K562 (cell line): ENCODE measurements around the gene MACF1. TPM values are rescaled to one million over a fixed set of nuclear protein-coding genes. Genes with fewer than 3 reads are reported as not detected.

ENCODE experiments used
- ATAC-seq: fragments of 200-7000 bp; cut with Tn5 transposase; 3 replicates; pipeline ENCODE4 v1.9.1; 2020; ENCODE audit warnings: moderate library complexity
- BruUV-seq: library from RNA; stranded (reverse); fragments of 400-500 nt; replicated peaks from 2 replicates; lab custom pipeline; 2021; lab: Mats Ljungman, UMichigan
- CTCF ChIA-PET: fragments of 300-600 bp; formaldehyde crosslinking; extraction: SDS; loops from one replicate; lab custom pipeline; 2021; ENCODE audit warnings: low intra/inter-chr PET ratio; lab: Yijun Ruan, JAX
- POLR2A ChIA-PET: fragments of 300-600, 350-650 bp; sonication (Branson Sonifier 250); formaldehyde crosslinking; extraction: SDS; loops from one replicate; lab custom pipeline; 2021; ENCODE audit warnings: antibody characterized with exemption, inconsistent platforms; lab: Yijun Ruan, JAX
- DNase-seq, 4 experiments: peaks; one replicate each; pipeline versions ENCODE4 v3.0.0 to v3.0.0-alpha.2; 2011 to 2018; ENCODE audit warnings: low spot score in 3 of 4, mixed read lengths in 3 of 4; ENCODE audit errors: extremely low read depth in 1 of 4
- FAIRE-seq: peaks from 2 replicates; lab custom pipeline; 2011; peaks lifted over from hg19 to GRCh38; lab: Jason Lieb, UNC
- H2AFZ ChIP-seq: 2 replicates; pipeline ENCODE4 v1.6.0; 2011; ENCODE audit warnings: low read depth, low read length, control low read depth, inconsistent platforms
- H3K27ac ChIP-seq: fragments of 200-600 bp; 3 replicates; pipeline ENCODE4 v1.8.0; 2011; ENCODE audit warnings: low read depth, mild to moderate bottlenecking, control low read depth, inconsistent platforms, low read length, moderate library complexity, mixed read lengths; ENCODE audit errors: extremely low read depth
- H3K27me3 ChIP-seq, 2 experiments: fragments of 300-600 bp in 1 of 2; 2 replicates in 1 of 2; 3 replicates in 1 of 2; pipeline versions ENCODE4 v1.6.0 to v1.8.0; 2011; ENCODE audit warnings: inconsistent platforms in 2 of 2, low read length in 2 of 2, mild to moderate bottlenecking in 1 of 2, mixed read lengths in 1 of 2, moderate library complexity in 1 of 2; ENCODE audit not compliant: control insufficient read depth in 2 of 2, insufficient read depth in 2 of 2
- H3K36me3 ChIP-seq: fragments of 300-600 bp; 3 replicates; pipeline ENCODE4 v1.8.0; 2011; ENCODE audit warnings: mild to moderate bottlenecking, low read length, inconsistent platforms; ENCODE audit not compliant: control insufficient read depth, insufficient read depth
- H3K4me1 ChIP-seq, 2 experiments: fragments of 200-600 bp in 1 of 2; replicated peaks in 1 of 2; 2 replicates in 1 of 2; 3 replicates in 1 of 2; pipeline versions ENCODE4 v1.5.1 to v1.8.0; 2011; ENCODE audit warnings: inconsistent platforms in 2 of 2, low read length in 2 of 2, mild to moderate bottlenecking in 1 of 2, mixed read lengths in 1 of 2, moderate library complexity in 1 of 2; ENCODE audit not compliant: control insufficient read depth in 2 of 2, insufficient read depth in 2 of 2
- H3K4me2 ChIP-seq: 2 replicates; pipeline ENCODE4 v1.6.1; 2011; ENCODE audit warnings: low read length, control low read depth, inconsistent platforms, mixed read lengths; ENCODE audit not compliant: insufficient read depth
- H3K4me3 ChIP-seq: fragments of 200-600 bp; sonication (generic), shearing (Covaris generic); 2 replicates; pipeline ENCODE4 v1.5.1; 2016; ENCODE audit warnings: control low read depth, inconsistent platforms
- H3K79me2 ChIP-seq: fragments of 200-600 bp; 3 replicates; pipeline ENCODE4 v1.8.0; 2011; ENCODE audit warnings: low read length, inconsistent platforms; ENCODE audit not compliant: control insufficient read depth, insufficient read depth
- H3K9ac ChIP-seq, 2 experiments: 2 replicates each; pipeline versions ENCODE4 v1.6.0 to v1.6.1; 2011; ENCODE audit warnings: low read depth in 2 of 2, low read length in 2 of 2, control low read depth in 1 of 2, inconsistent platforms in 1 of 2, mild to moderate bottlenecking in 1 of 2, mixed read lengths in 1 of 2; ENCODE audit not compliant: insufficient read depth in 1 of 2
- H3K9me1 ChIP-seq: one replicate; pipeline ENCODE4 v1.6.0; 2011; ENCODE audit warnings: inconsistent platforms, mild to moderate bottlenecking, low read length, moderate library complexity; ENCODE audit not compliant: control insufficient read depth, insufficient read depth
- H3K9me3 ChIP-seq: replicated peaks from 2 replicates; pipeline ENCODE4 v1.5.1; 2011; ENCODE audit warnings: low read depth, low read length, inconsistent platforms; ENCODE audit not compliant: control insufficient read depth, insufficient read depth
- H4K20me1 ChIP-seq: replicated peaks from 2 replicates; pipeline ENCODE4 v1.6.1; 2011; ENCODE audit warnings: low read length, inconsistent platforms, mixed read lengths; ENCODE audit not compliant: control insufficient read depth, insufficient read depth
- BCOR ChIP-seq: fragments of 450-650 bp; IDR thresholded peaks from 2 replicates; pipeline ENCODE4 v1.6.1; 2016
- BHLHE40 ChIP-seq: IDR thresholded peaks from 2 replicates; pipeline ENCODE4 v1.6.1; 2011; ENCODE audit warnings: low read length, improper control_type of control experiment
- COPS2 ChIP-seq: fragments of 450-650 bp; conservative IDR thresholded peaks from 2 replicates; pipeline ENCODE4 v1.6.1; 2016; ENCODE audit warnings: mild to moderate bottlenecking, moderate library complexity
- HDAC6 ChIP-seq: IDR thresholded peaks from 2 replicates; pipeline ENCODE4 v1.6.1; 2012; ENCODE audit warnings: low read depth, mild to moderate bottlenecking, control low read depth, inconsistent platforms, low read length, moderate library complexity
- KLF13 ChIP-seq: fragments of 450-650 bp; IDR thresholded peaks from 2 replicates; pipeline ENCODE4 v1.6.1; 2016; ENCODE audit warnings: missing genetic modification characterization, low read depth, mild to moderate bottlenecking, missing compliant biosample characterization, moderate library complexity, borderline replicate concordance
- MAFG ChIP-seq: fragments of 450-650 bp; conservative IDR thresholded peaks from 2 replicates; pipeline ENCODE4 v1.6.1; 2016; ENCODE audit warnings: missing genetic modification characterization, missing compliant biosample characterization
- NCOA6 ChIP-seq: fragments of 450-650 bp; IDR thresholded peaks from 2 replicates; pipeline ENCODE4 v1.6.1; 2017; ENCODE audit warnings: mild to moderate bottlenecking
- RBM14 ChIP-seq: fragments of 200-400 bp; formaldehyde crosslinking; IDR thresholded peaks from 2 replicates; pipeline ENCODE4 v1.6.1; 2018; ENCODE audit warnings: low read depth, mild to moderate bottlenecking, low read length, moderate library complexity, borderline replicate concordance; ENCODE audit not compliant: insufficient read depth
- RBM22 ChIP-seq: fragments of 200-400 bp; formaldehyde crosslinking; IDR thresholded peaks from 2 replicates; pipeline ENCODE4 v1.6.1; 2018; ENCODE audit warnings: low read length, low read depth; ENCODE audit not compliant: poor library complexity, severe bottlenecking
- ZFP1 ChIP-seq: fragments of 450-650 bp; formaldehyde crosslinking; IDR thresholded peaks from 2 replicates; pipeline ENCODE4 v1.4.0; 2020; ENCODE audit warnings: mild to moderate bottlenecking, mixed read lengths
- ZNF23 ChIP-seq: fragments of 250-450 bp; sonication (Bioruptor Pico); IDR thresholded peaks from 2 replicates; pipeline ENCODE4 v1.4.0; 2020; ENCODE audit warnings: mild to moderate bottlenecking
- WGBS: fragments of 100-300 bp; shearing (Covaris generic); methylation state at CpG from one replicate; pipeline ENCODE4 v1.1.6; 2016; ENCODE audit warnings: low coverage, mixed read lengths; ENCODE audit not compliant: insufficient coverage; ENCODE audit errors: missing lambda C conversion rate; 5-methylcytosine and 5-hydroxymethylcytosine counted together
- in situ Hi-C: fragments of 300-500 bp; cut with MboI; formaldehyde crosslinking; loops from 4 replicates; pipeline ENCODE4 v1.15.0; 2018; ENCODE audit warnings: inconsistent platforms, mixed read lengths
- intact Hi-C: fragments of 100-400 bp; cut with micrococcal nuclease; formaldehyde crosslinking; loops from 2 replicates; pipeline ENCODE4 v1.14.2; 2022
- polyA plus RNA-seq, 8 experiments: library from polyadenylated mRNA; depleted of rRNA in 4 of 8; stranded (reverse) in 5 of 8; unstranded in 3 of 8; fragments of >200 nt; fragmentation: Nextera tagmentation in 2 of 8; fragmentation: Illumina TruSeq in 1 of 8; extraction: Ambion mirVana in 2 of 8; extraction: Trizol in 1 of 8; gene quantifications; 2 replicates each; pipeline versions ENCODE4 v1.2.1 to v1.2.3, GENCODE V29; 2011 to 2014; ENCODE audit warnings: inconsistent platforms in 1 of 8, missing spikeins in 1 of 8
- total RNA-seq, 7 experiments: library from RNA; depleted of rRNA in 6 of 7; stranded (reverse); fragments of >200 nt in 6 of 7; fragmentation: Illumina TruSeq in 2 of 7; extraction: Trizol in 2 of 7; gene quantifications; 2 replicates each; pipeline versions ENCODE4 v1.2.1 to v1.2.3, GENCODE V29; 2011 to 2021; ENCODE audit warnings: low replicate concordance in 1 of 7
- TF ChIP-seq, protein P1 (sequence below): IDR thresholded peaks from 2 replicates; pipeline ENCODE4 v1.6.1; 2011; ENCODE audit not compliant: insufficient read length; ENCODE audit errors: extremely low read depth
- TF ChIP-seq, protein P2 (sequence below): fragments of 450-650 bp; IDR thresholded peaks from 2 replicates; pipeline ENCODE4 v1.6.1; 2016
- TF ChIP-seq, protein P3 (sequence below): sonication (generic); formaldehyde crosslinking; IDR thresholded peaks from 2 replicates; pipeline ENCODE4 v1.8.0; 2022; ENCODE audit warnings: missing genetic modification reagents, mild to moderate bottlenecking, borderline replicate concordance
- TF ChIP-seq, protein P4 (sequence below): IDR thresholded peaks from 3 replicates; pipeline ENCODE4 v1.6.1; 2011; ENCODE audit warnings: borderline replicate concordance, mild to moderate bottlenecking, moderate library complexity; ENCODE audit not compliant: insufficient read length; ENCODE audit errors: extremely low read depth

MACF1 gene
- total and polyA plus RNA-seq, 9 of the 15 experiments (the other 6 are each of a cell fraction or from before 2014, with no cell fraction given): 13.2 to 232 (median 112) TPM

DNA sequence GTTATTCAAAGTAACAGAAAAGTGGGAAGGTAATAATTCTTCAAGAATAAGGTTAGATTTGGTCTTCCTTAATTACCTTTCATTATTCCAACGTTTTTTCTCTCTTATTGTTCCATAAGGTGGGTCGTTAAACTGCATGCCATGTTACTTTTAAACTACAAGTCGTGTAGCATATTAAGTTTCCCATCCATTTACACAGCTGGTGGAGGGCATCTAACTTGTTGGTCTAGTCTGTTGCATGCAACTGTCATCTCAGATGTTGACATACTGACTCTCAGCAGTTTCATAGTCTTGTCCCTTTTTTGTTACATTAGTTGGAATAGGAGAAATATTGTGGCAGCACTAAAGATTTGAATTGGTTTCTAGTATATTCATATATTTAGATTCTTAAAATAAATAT lies 232.3 kb downstream of the MACF1 start:
- intact Hi-C loops (no loop called here), in situ Hi-C loops (no loop called here)
- no peak overlapping the region for H3K4me3 ChIP-seq
- ChIA-PET POLR2A (interaction anchor here (0.9 kb wide), 1 partner anchor 13 kb away, joined by 3 read pairs; no protein-coding TSS in a partner anchor), CTCF (no interaction called here)
- H3K9me1 ChIP-seq: no peaks in the 10 kb centered on the region
- no peak for FAIRE-seq
- H3K27me3 ChIP-seq: no peaks in the 10 kb centered on the region
- 66% methylated on average over 3 of the region's 3 CpGs for WGBS
- H3K9me3 ChIP-seq: no peaks in the 10 kb centered on the region
- H4K20me1 ChIP-seq: no peaks in the 10 kb centered on the region
- no peak overlapping the region for H3K27ac ChIP-seq
- no peak overlapping the region for H3K4me2 ChIP-seq
- H3K79me2 ChIP-seq: no peaks in the 10 kb centered on the region
- no peak overlapping the region for H3K9ac ChIP-seq
- no peak overlapping the region for H2AFZ ChIP-seq
- H3K36me3 ChIP-seq: peaks cover 85% of the 10 kb centered on the region
- TSS peak; percentile 26 for BruUV-seq
- H3K4me1 ChIP-seq: no peaks in the 10 kb centered on the region
- no peak for ATAC-seq
- DNase-seq: no peak
- TF ChIP-seq KLF13 (no peak), HDAC6 (no peak), ZNF23 (CRISPR knock-in tag) (no peak), ZFP1 (no peak), COPS2 (no peak), RBM14 (no peak), RBM22 (no peak), MAFG (tag) (no peak), BHLHE40 (no peak), BCOR (no peak), NCOA6 (no peak)
- TF ChIP-seq, protein P1, sequence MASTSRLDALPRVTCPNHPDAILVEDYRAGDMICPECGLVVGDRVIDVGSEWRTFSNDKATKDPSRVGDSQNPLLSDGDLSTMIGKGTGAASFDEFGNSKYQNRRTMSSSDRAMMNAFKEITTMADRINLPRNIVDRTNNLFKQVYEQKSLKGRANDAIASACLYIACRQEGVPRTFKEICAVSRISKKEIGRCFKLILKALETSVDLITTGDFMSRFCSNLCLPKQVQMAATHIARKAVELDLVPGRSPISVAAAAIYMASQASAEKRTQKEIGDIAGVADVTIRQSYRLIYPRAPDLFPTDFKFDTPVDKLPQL: no peak
- TF ChIP-seq, protein P2, sequence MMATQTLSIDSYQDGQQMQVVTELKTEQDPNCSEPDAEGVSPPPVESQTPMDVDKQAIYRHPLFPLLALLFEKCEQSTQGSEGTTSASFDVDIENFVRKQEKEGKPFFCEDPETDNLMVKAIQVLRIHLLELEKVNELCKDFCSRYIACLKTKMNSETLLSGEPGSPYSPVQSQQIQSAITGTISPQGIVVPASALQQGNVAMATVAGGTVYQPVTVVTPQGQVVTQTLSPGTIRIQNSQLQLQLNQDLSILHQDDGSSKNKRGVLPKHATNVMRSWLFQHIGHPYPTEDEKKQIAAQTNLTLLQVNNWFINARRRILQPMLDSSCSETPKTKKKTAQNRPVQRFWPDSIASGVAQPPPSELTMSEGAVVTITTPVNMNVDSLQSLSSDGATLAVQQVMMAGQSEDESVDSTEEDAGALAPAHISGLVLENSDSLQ: no peak
- TF ChIP-seq, protein P3, sequence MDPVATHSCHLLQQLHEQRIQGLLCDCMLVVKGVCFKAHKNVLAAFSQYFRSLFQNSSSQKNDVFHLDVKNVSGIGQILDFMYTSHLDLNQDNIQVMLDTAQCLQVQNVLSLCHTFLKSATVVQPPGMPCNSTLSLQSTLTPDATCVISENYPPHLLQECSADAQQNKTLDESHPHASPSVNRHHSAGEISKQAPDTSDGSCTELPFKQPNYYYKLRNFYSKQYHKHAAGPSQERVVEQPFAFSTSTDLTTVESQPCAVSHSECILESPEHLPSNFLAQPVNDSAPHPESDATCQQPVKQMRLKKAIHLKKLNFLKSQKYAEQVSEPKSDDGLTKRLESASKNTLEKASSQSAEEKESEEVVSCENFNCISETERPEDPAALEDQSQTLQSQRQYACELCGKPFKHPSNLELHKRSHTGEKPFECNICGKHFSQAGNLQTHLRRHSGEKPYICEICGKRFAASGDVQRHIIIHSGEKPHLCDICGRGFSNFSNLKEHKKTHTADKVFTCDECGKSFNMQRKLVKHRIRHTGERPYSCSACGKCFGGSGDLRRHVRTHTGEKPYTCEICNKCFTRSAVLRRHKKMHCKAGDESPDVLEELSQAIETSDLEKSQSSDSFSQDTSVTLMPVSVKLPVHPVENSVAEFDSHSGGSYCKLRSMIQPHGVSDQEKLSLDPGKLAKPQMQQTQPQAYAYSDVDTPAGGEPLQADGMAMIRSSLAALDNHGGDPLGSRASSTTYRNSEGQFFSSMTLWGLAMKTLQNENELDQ (CRISPR knock-in tag): no peak
- TF ChIP-seq, protein P4, sequence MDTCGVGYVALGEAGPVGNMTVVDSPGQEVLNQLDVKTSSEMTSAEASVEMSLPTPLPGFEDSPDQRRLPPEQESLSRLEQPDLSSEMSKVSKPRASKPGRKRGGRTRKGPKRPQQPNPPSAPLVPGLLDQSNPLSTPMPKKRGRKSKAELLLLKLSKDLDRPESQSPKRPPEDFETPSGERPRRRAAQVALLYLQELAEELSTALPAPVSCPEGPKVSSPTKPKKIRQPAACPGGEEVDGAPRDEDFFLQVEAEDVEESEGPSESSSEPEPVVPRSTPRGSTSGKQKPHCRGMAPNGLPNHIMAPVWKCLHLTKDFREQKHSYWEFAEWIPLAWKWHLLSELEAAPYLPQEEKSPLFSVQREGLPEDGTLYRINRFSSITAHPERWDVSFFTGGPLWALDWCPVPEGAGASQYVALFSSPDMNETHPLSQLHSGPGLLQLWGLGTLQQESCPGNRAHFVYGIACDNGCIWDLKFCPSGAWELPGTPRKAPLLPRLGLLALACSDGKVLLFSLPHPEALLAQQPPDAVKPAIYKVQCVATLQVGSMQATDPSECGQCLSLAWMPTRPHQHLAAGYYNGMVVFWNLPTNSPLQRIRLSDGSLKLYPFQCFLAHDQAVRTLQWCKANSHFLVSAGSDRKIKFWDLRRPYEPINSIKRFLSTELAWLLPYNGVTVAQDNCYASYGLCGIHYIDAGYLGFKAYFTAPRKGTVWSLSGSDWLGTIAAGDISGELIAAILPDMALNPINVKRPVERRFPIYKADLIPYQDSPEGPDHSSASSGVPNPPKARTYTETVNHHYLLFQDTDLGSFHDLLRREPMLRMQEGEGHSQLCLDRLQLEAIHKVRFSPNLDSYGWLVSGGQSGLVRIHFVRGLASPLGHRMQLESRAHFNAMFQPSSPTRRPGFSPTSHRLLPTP: no peak
